Right atrium auricular region (tissue), 2 donors: ENCODE data around the gene HTATIP2. TPM values are rescaled to one million over a fixed set of nuclear protein-coding genes. Genes with fewer than 3 reads are reported as not detected.

Experiments used
- DNase-seq: peaks from one replicate; pipeline ENCODE4 v3.0.0-alpha.2; 2019; ENCODE audit warnings: low spot score
- H3K27ac ChIP-seq, 2 donors: fragments of 200-600 bp; sonication (generic); 1 replicate in 1 of 2; 2 replicates in 1 of 2; pipeline ENCODE4 v1.5.1; 2016 to 2019
- H3K27me3 ChIP-seq, 2 donors: fragments of 200-600 bp; sonication (generic); one replicate each; pipeline versions ENCODE4 v1.5.1 to v1.6.0; 2017 to 2019
- H3K36me3 ChIP-seq: fragments of 200-600 bp; sonication (generic); one replicate; pipeline ENCODE4 v1.5.1; 2016
- H3K4me1 ChIP-seq, 2 donors: fragments of 200-600 bp; sonication (generic); one replicate each; pipeline versions ENCODE4 v1.5.1 to v1.6.0; 2017 to 2019
- H3K4me3 ChIP-seq, 2 donors: fragments of 200-600 bp; sonication (generic); 1 replicate in 1 of 2; 2 replicates in 1 of 2; pipeline ENCODE4 v1.5.1; 2017 to 2019; ENCODE audit warnings: mild to moderate bottlenecking in 1 of 2, moderate library complexity in 1 of 2
- H3K9me3 ChIP-seq, 2 donors: fragments of 200-600 bp; sonication (generic); one replicate each; pipeline ENCODE4 v1.5.1; 2019
- CTCF ChIP-seq, 2 donors: fragments of 200-600 bp; sonication (generic); IDR thresholded peaks; one replicate each; pipeline ENCODE4 v1.5.1; 2019; ENCODE audit warnings: antibody characterized with exemption in 2 of 2
- total RNA-seq, 2 donors: library from RNA; depleted of rRNA; stranded (reverse); fragments of >200 nt; gene quantifications; one replicate each; pipeline ENCODE4 v1.1.0, GENCODE V29; 2016

HTATIP2 gene
- total RNA-seq, 2 donors from 2014 or later = 19.5 to 20.8 TPM

- Histone ChIP-seq H3K4me1 (peaks cover 0 to 3% of the 10 kb centered on the region in 2 donors), H3K4me3 (no peak overlapping the region), H3K9me3 (no peaks in the 10 kb centered on the region), H3K36me3 (no peaks in the 10 kb centered on the region), H3K27me3 (no peaks in the 10 kb centered on the region), H3K27ac (no peak overlapping the region)
- no peak for DNase-seq
- TF ChIP-seq CTCF (IDR thresholded peaks at IDR 0.05) = peak; percentile 25 to 52
These were observed 25.9 kb upstream of the HTATIP2 start for GRCh38 chr11:20337526-20338154.

- H3K27ac ChIP-seq = no peak overlapping the region
- H3K4me3 ChIP-seq = no peak overlapping the region
- no peaks in the 10 kb centered on the region for H3K36me3 ChIP-seq
- no peaks in the 10 kb centered on the region for H3K27me3 ChIP-seq
- no peak for TF ChIP-seq CTCF (IDR thresholded peaks at IDR 0.05)
- H3K9me3 ChIP-seq = no peaks in the 10 kb centered on the region
- DNase-seq = no peak
- peaks cover 0 to 6% of the 10 kb centered on the region in 2 donors for H3K4me1 ChIP-seq
These were observed 21.0 kb upstream of the HTATIP2 start for GRCh38 chr11:20342347-20343141.

- H3K9me3 ChIP-seq = no peaks in the 10 kb centered on the region
- TF ChIP-seq CTCF (IDR thresholded peaks at IDR 0.05) = no peak
- no peak overlapping the region for H3K27ac ChIP-seq
- H3K36me3 ChIP-seq = no peaks in the 10 kb centered on the region
- H3K27me3 ChIP-seq = no peaks in the 10 kb centered on the region
- DNase-seq = no peak
- H3K4me3 ChIP-seq = no peak overlapping the region
- no peaks in the 10 kb centered on the region for H3K4me1 ChIP-seq
These were observed 12.4 kb upstream of the HTATIP2 start for GRCh38 chr11:20351136-20351535.

- no peaks in the 10 kb centered on the region for H3K36me3 ChIP-seq
- H3K4me3 ChIP-seq = no peak overlapping the region
- H3K27ac ChIP-seq = no peak overlapping the region
- no peaks in the 10 kb centered on the region for H3K27me3 ChIP-seq
- H3K4me1 ChIP-seq = no peaks in the 10 kb centered on the region
- TF ChIP-seq CTCF (IDR thresholded peaks at IDR 0.05) = no peak
- no peak for DNase-seq
- no peaks in the 10 kb centered on the region for H3K9me3 ChIP-seq
These were observed 11.7 kb upstream of the HTATIP2 start for GRCh38 chr11:20351751-20352262.

- TF ChIP-seq CTCF (IDR thresholded peaks at IDR 0.05) = peak; percentile 56 to 86
- Histone ChIP-seq H3K27ac (no peak overlapping the region), H3K36me3 (no peaks in the 10 kb centered on the region), H3K4me3 (no peak overlapping the region), H3K4me1 (peaks cover 0 to 4% of the 10 kb centered on the region in 2 donors), H3K9me3 (no peaks in the 10 kb centered on the region), H3K27me3 (no peaks in the 10 kb centered on the region)
- DNase-seq = no peak
These were observed 9.6 kb upstream of the HTATIP2 start for GRCh38 chr11:20353829-20354434.
